GM12878 (cell line): ENCODE data around the gene TCF15. TPM values are rescaled to one million over a fixed set of nuclear protein-coding genes. Genes with fewer than 3 reads are reported as not detected.

ENCODE experiments used
- ATAC-seq: fragments of 200-7000 bp; cut with Tn5 transposase; 3 replicates; pipeline ENCODE4 v1.9.1; 2020; ENCODE audit warnings: mild to moderate bottlenecking, moderate library complexity
- BruUV-seq: library from RNA; stranded (reverse); fragments of 400-500 nt; replicated peaks from 2 replicates; lab custom pipeline; 2021; lab: Mats Ljungman, UMichigan
- CTCF ChIA-PET: fragments of 300-600 bp; sonication (Branson Sonifier 250); formaldehyde crosslinking; extraction: SDS; loops from one replicate; lab custom pipeline; 2021; ENCODE audit warnings: inconsistent platforms; lab: Yijun Ruan, JAX
- POLR2A ChIA-PET: fragments of 350-600 bp; formaldehyde crosslinking; extraction: SDS; loops from one replicate; lab custom pipeline; 2021; ENCODE audit warnings: inconsistent platforms; lab: Charles Lee
- RAD21 ChIA-PET: fragments of 300-600 bp; sonication (Branson Sonifier 250); formaldehyde crosslinking; loops from one replicate; lab custom pipeline; 2023; ENCODE audit warnings: antibody characterized with exemption; ENCODE audit not compliant: unreplicated experiment; lab: Charles Lee
- SMC1A ChIA-PET: fragments of 300-600 bp; sonication (Branson Sonifier 250); formaldehyde crosslinking; loops from one replicate; lab custom pipeline; 2023; ENCODE audit not compliant: unreplicated experiment, uncharacterized antibody; lab: Charles Lee
- DNase-seq: peaks from one replicate; pipeline ENCODE4 v3.0.0-alpha.2; 2011; ENCODE audit warnings: low read depth, low spot score
- FAIRE-seq: peaks from 3 replicates; lab custom pipeline; 2011; peaks lifted over from hg19 to GRCh38; lab: Jason Lieb, UNC
- H2AFZ ChIP-seq: 2 replicates; pipeline ENCODE4 v1.6.0; 2011; ENCODE audit warnings: low read depth, low read length, control low read depth; ENCODE audit not compliant: control insufficient read depth
- H3K27ac ChIP-seq: 2 replicates; pipeline ENCODE4 v1.5.1; 2011; ENCODE audit warnings: control low read depth; ENCODE audit not compliant: control insufficient read depth, insufficient read depth
- H3K27me3 ChIP-seq, 2 experiments: replicated peaks in 1 of 2; 2 replicates each; pipeline versions ENCODE4 v1.6.0 to v1.6.1; 2011; ENCODE audit warnings: low read length in 1 of 2; ENCODE audit not compliant: control insufficient read depth in 2 of 2, insufficient read depth in 2 of 2
- H3K36me3 ChIP-seq, 2 experiments: 2 replicates each; pipeline ENCODE4 v1.5.1; 2011; ENCODE audit warnings: low read length in 1 of 2; ENCODE audit not compliant: control insufficient read depth in 2 of 2, insufficient read depth in 2 of 2
- H3K4me1 ChIP-seq: 2 replicates; pipeline ENCODE4 v1.6.1; 2011; ENCODE audit warnings: mild to moderate bottlenecking, low read length, moderate library complexity, mixed read lengths; ENCODE audit not compliant: control insufficient read depth, insufficient read depth
- H3K4me2 ChIP-seq: 2 replicates; pipeline ENCODE4 v1.6.0; 2011; ENCODE audit warnings: control low read depth; ENCODE audit not compliant: control insufficient read depth, insufficient read depth
- H3K4me3 ChIP-seq: fragments of 200-600 bp; sonication (generic); 2 replicates; pipeline ENCODE4 v1.5.1; 2016
- H3K79me2 ChIP-seq: 2 replicates; pipeline ENCODE4 v1.6.0; 2011; ENCODE audit warnings: low read length; ENCODE audit not compliant: control insufficient read depth, insufficient read depth
- H3K9ac ChIP-seq: 2 replicates; pipeline ENCODE4 v1.8.0; 2011; ENCODE audit warnings: low read length, control low read depth, mixed read lengths; ENCODE audit not compliant: control insufficient read depth, insufficient read depth
- H3K9me3 ChIP-seq: replicated peaks from 3 replicates; pipeline ENCODE4 v1.5.1; 2011; ENCODE audit warnings: mild to moderate bottlenecking, low read length; ENCODE audit not compliant: control insufficient read depth, insufficient read depth
- H4K20me1 ChIP-seq: 2 replicates; pipeline ENCODE4 v1.6.0; 2011; ENCODE audit not compliant: control insufficient read depth, insufficient read depth
- ASH2L ChIP-seq: fragments of 300-600, 200-600 bp; sonication (generic); IDR thresholded peaks from 2 replicates; pipeline ENCODE4 v1.6.1; 2017; ENCODE audit warnings: low read depth, mild to moderate bottlenecking, borderline replicate concordance
- CEBPZ ChIP-seq: fragments of 150-350 bp; IDR thresholded peaks from 2 replicates; pipeline ENCODE4 v1.6.1; 2016; ENCODE audit warnings: low read depth, low read length
- LARP7 ChIP-seq: fragments of 450-650 bp; IDR thresholded peaks from 2 replicates; pipeline ENCODE4 v1.6.1; 2017; ENCODE audit warnings: mild to moderate bottlenecking
- MTA2 ChIP-seq: fragments of 450-650 bp; IDR thresholded peaks from 2 replicates; pipeline ENCODE4 v1.6.1; 2016; ENCODE audit warnings: low read depth, mild to moderate bottlenecking, moderate library complexity
- SMAD1 ChIP-seq: fragments of 450-650 bp; IDR thresholded peaks from 2 replicates; pipeline ENCODE4 v1.6.1; 2018; ENCODE audit warnings: mild to moderate bottlenecking, low read depth; ENCODE audit not compliant: partially characterized antibody
- SREBF2 ChIP-seq: IDR thresholded peaks from 2 replicates; pipeline ENCODE4 v1.6.1; 2012; ENCODE audit warnings: mild to moderate bottlenecking, low read length
- TCF3 ChIP-seq: IDR thresholded peaks from 2 replicates; pipeline ENCODE4 v1.6.1; 2012; ENCODE audit warnings: low read depth, mild to moderate bottlenecking, low read length, borderline replicate concordance; ENCODE audit not compliant: insufficient read depth
- TCF7 ChIP-seq: IDR thresholded peaks from 2 replicates; pipeline ENCODE4 v1.6.1; 2014; ENCODE audit warnings: antibody characterized with exemption, borderline replicate concordance
- YBX1 ChIP-seq: fragments of 450-650 bp; IDR thresholded peaks from 2 replicates; pipeline ENCODE4 v1.6.1; 2016; ENCODE audit warnings: antibody characterized with exemption
- YY1 ChIP-seq: IDR thresholded peaks from 2 replicates; pipeline ENCODE4 v1.6.1; 2011; ENCODE audit warnings: low read depth, mild to moderate bottlenecking, low read length
- ZNF384 ChIP-seq: IDR thresholded peaks from 2 replicates; pipeline ENCODE4 v1.6.1; 2012; ENCODE audit warnings: low read depth, mild to moderate bottlenecking, low read length, improper control_type of control experiment, borderline replicate concordance
- WGBS: methylation state at CpG from one replicate; pipeline ENCODE4 v1.1.6; 2016; ENCODE audit warnings: low lambda C conversion rate; ENCODE audit not compliant: insufficient replicate concordance, insufficient coverage; ENCODE audit errors: missing lambda C conversion rate; 5-methylcytosine and 5-hydroxymethylcytosine counted together
- in situ Hi-C: fragments of 300-500 bp; cut with MboI; formaldehyde crosslinking; loops from 9 replicates; pipeline ENCODE4 v1.14.3; 2018; ENCODE audit warnings: mixed read lengths
- intact Hi-C: fragments of 100-400 bp; cut with micrococcal nuclease; formaldehyde crosslinking; loops from one replicate; pipeline ENCODE4 v1.14.2; 2022; ENCODE audit not compliant: unreplicated experiment
- polyA plus RNA-seq, 11 experiments: library from polyadenylated mRNA; depleted of rRNA in 4 of 11; unstranded in 6 of 11; stranded (reverse) in 5 of 11; fragments of >200 nt; fragmentation: Nextera tagmentation in 4 of 11; fragmentation: Illumina TruSeq in 1 of 11; extraction: Ambion mirVana in 4 of 11; extraction: Trizol in 1 of 11; gene quantifications; 1 replicate in 1 of 11; 2 replicates in 10 of 11; pipeline versions ENCODE4 v1.2.1 to v1.2.3, GENCODE V29; 2011 to 2016; ENCODE audit warnings: inconsistent platforms in 2 of 11, missing spikeins in 2 of 11, low read depth in 1 of 11
- total RNA-seq, 4 experiments: library from RNA; depleted of rRNA in 3 of 4; stranded (reverse); fragments of >200 nt in 3 of 4; fragmentation: Illumina TruSeq in 1 of 4; extraction: Trizol in 1 of 4; gene quantifications; 2 replicates each; pipeline versions ENCODE4 v1.2.1 to v1.2.3, GENCODE V29; 2013 to 2021
- TF ChIP-seq, protein P1 (sequence below): fragments of 450-650 bp; IDR thresholded peaks from 2 replicates; pipeline ENCODE4 v1.6.1; 2017; ENCODE audit warnings: borderline replicate concordance
- TF ChIP-seq, protein P2 (sequence below): fragments of 450-650 bp; IDR thresholded peaks from 2 replicates; pipeline ENCODE4 v1.6.1; 2017; ENCODE audit warnings: mild to moderate bottlenecking, moderate library complexity

The TCF15 gene
- total and polyA plus RNA-seq, 10 of the 15 experiments (the other 5 are each of a cell fraction or from before 2014, with no cell fraction given), result 0.08 TPM; not detected in 9

DNA sequence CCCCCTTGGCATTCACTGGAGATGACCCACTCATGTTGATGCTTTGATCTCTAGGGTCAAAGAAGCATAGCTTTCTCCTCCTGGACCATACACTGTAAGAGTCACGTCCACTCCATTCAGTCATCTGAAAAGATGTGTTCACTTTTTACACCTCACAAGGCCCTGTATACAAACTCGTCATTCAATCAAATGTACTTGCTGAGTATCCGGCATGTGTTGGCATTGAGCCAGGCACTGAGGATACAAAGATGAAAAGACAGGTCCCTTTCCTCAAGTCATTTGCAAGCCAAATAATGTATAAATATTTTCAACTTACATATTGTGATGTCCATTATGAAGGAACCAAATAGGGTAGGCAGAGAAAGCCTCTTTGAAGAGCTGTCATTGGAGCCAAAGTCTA lies 34.0 kb downstream of the TCF15 start:
- no peak for TF ChIP-seq SREBF2
- no peak for TF ChIP-seq YY1
- TF ChIP-seq, protein P1, sequence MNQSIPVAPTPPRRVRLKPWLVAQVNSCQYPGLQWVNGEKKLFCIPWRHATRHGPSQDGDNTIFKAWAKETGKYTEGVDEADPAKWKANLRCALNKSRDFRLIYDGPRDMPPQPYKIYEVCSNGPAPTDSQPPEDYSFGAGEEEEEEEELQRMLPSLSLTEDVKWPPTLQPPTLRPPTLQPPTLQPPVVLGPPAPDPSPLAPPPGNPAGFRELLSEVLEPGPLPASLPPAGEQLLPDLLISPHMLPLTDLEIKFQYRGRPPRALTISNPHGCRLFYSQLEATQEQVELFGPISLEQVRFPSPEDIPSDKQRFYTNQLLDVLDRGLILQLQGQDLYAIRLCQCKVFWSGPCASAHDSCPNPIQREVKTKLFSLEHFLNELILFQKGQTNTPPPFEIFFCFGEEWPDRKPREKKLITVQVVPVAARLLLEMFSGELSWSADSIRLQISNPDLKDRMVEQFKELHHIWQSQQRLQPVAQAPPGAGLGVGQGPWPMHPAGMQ, result no peak
- no peak for TF ChIP-seq ASH2L
- TF ChIP-seq CEBPZ, result no peak
- TF ChIP-seq TCF7, result no peak
- TF ChIP-seq, protein P2, sequence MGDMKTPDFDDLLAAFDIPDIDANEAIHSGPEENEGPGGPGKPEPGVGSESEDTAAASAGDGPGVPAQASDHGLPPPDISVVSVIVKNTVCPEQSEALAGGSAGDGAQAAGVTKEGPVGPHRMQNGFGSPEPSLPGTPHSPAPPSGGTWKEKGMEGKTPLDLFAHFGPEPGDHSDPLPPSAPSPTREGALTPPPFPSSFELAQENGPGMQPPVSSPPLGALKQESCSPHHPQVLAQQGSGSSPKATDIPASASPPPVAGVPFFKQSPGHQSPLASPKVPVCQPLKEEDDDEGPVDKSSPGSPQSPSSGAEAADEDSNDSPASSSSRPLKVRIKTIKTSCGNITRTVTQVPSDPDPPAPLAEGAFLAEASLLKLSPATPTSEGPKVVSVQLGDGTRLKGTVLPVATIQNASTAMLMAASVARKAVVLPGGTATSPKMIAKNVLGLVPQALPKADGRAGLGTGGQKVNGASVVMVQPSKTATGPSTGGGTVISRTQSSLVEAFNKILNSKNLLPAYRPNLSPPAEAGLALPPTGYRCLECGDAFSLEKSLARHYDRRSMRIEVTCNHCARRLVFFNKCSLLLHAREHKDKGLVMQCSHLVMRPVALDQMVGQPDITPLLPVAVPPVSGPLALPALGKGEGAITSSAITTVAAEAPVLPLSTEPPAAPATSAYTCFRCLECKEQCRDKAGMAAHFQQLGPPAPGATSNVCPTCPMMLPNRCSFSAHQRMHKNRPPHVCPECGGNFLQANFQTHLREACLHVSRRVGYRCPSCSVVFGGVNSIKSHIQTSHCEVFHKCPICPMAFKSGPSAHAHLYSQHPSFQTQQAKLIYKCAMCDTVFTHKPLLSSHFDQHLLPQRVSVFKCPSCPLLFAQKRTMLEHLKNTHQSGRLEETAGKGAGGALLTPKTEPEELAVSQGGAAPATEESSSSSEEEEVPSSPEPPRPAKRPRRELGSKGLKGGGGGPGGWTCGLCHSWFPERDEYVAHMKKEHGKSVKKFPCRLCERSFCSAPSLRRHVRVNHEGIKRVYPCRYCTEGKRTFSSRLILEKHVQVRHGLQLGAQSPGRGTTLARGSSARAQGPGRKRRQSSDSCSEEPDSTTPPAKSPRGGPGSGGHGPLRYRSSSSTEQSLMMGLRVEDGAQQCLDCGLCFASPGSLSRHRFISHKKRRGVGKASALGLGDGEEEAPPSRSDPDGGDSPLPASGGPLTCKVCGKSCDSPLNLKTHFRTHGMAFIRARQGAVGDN, result no peak
- no peak for TF ChIP-seq ZNF384
- TF ChIP-seq YBX1, result no peak
- no peak for TF ChIP-seq MTA2
- no peak for TF ChIP-seq LARP7
- no peak for TF ChIP-seq SMAD1
- no peak for TF ChIP-seq TCF3
- TF ChIP-seq, all 136 proteins: peak for 0
- no peak overlapping the region for H3K27ac ChIP-seq
- no peak overlapping the region for H3K9ac ChIP-seq
- in situ Hi-C loops, result no loop called here
- no peaks in the 10 kb centered on the region for H4K20me1 ChIP-seq
- H3K27me3 ChIP-seq, result peaks cover 0 to 7% of the 10 kb centered on the region in 2 experiments; a peak in 2 of 4 replicates
- ChIA-PET POLR2A (interaction anchor here (0.6 to 1.6 kb wide), 2 partner anchors 14 to 633 kb away, joined by 3 read pairs; no protein-coding TSS in a partner anchor), SMC1A (interaction anchor here (1.2 kb wide), 1 partner anchor 69 kb away, joined by 3 read pairs; no protein-coding TSS in a partner anchor), CTCF (interaction anchor here (0.9 to 8.4 kb wide), 4 partner anchors 8 to 91 kb away, joined by 3 to 46 read pairs (median 6); no protein-coding TSS in a partner anchor), RAD21 (interaction anchor here (1.1 kb wide), 1 partner anchor 69 kb away, joined by 3 read pairs; no protein-coding TSS in a partner anchor)
- no peak overlapping the region for H3K4me2 ChIP-seq
- DNase-seq (no peak), FAIRE-seq (no peak), ATAC-seq (no peak)
- H2AFZ ChIP-seq, result no peak overlapping the region
- H3K4me3 ChIP-seq, result no peak overlapping the region
- H3K9me3 ChIP-seq, result no peaks in the 10 kb centered on the region; the same call in 2 of the 3 replicates
- no peaks in the 10 kb centered on the region for H3K36me3 ChIP-seq
- intact Hi-C loops, result loop anchor here (5.0 kb wide), 1 partner anchor 76 kb away; the partner anchor contains the start of gene SRXN1
- no TSS peak for BruUV-seq
- H3K79me2 ChIP-seq, result no peaks in the 10 kb centered on the region
- WGBS, result 37% methylated on average over 3 of the region's 3 CpGs
- H3K4me1 ChIP-seq, result no peaks in the 10 kb centered on the region
